Stimulated activated CD4-positive, alpha-beta T cell treated with anti-CD3 and anti-CD28 coated beads, Interleukin-12 subunit alpha, Interleukin-12 subunit beta, amount 100 ng/mL, for 48 hours (primary cell): ENCODE measurements around the gene ZNF254.
"Not testable (repeated sequence)": the region's sequence is repeated elsewhere in the genome, so short reads cannot be mapped to it uniquely, and the experiment has no call there.

Source experiments
- DNase-seq, 3 donors: peaks; one replicate each; pipeline ENCODE4 v3.0.0-alpha.2; 2020; ENCODE audit warnings: low read depth in 2 of 3, low spot score in 1 of 3

Gene ZNF254

GRCh38 chr19:24086974-24087595 is at the start of gene ZNF254:
Gene ZNF254, plus strand, starts transcription at chr19:24087187. Its CDS starts 121 bp downstream, at chr19:24087308.
- DNase-seq: peak; percentile 70 to 77 (median 74)

DNA sequence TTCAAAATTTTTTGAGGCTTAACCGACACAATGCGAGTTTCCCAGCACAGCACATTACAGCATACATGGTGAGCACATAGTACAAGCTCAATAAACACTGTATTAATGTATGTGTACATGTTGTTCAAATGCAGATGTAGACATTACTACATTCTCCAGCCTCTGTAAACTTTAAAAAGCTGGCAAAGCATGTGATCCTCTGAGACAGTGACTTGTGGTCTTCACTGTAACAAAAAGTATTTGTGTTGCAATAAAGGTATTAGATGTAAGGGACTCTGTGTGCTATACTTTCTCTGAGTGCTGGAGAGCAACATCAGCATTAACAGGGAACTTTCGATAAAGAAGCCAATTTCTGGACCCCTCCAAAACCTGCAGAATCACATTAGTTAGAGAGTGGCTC is 46.4 kb upstream of the ZNF254 start:
- no peak for DNase-seq

GRCh38 chr19:24041326-24041725 is 45.7 kb upstream of the ZNF254 start:
- not testable (repeated sequence) for DNase-seq

DNA sequence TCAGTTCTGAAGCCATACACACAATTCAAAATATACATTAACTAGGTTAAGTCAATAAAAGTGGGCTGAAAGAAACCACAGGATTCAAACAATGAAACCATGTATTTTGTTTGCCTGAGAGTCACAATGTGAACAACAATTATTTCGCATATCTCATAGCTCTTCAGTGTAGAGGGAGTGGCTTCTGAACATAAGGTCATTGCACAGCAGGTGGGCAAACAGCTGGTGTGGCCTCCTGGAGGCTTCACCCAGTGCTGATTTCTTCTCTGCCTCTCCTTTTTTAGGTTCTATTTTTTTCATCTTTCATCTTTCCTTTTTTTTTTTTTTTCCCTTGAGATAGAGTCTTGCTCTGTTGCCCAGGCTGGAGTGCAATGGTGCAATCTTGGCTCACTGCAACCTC is 40.4 kb upstream of the ZNF254 start:
- DNase-seq: no peak

DNA sequence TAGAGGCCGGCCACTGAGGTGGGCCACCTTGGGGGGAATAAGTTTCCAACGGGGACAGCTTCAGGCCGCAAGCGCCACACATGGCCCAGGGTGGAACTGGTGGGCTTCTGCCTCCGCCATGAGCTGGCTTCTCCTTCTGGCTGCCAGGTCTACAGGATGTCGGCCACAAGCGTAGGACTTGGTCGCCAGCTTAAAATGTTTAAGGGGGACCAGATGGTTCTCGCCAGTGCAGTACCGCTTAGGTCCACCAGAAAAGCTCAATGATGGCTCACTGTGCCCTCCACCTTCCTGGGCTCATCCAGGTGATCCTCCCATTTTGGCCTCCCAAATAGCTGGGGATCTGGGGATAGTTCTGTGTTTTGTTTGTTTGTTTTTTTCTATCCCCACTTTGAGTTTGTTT is 38.7 kb upstream of the ZNF254 start:
- DNase-seq: no peak

GRCh38 chr19:24049537-24049936 is 37.5 kb upstream of the ZNF254 start:
- DNase-seq: no peak

DNA sequence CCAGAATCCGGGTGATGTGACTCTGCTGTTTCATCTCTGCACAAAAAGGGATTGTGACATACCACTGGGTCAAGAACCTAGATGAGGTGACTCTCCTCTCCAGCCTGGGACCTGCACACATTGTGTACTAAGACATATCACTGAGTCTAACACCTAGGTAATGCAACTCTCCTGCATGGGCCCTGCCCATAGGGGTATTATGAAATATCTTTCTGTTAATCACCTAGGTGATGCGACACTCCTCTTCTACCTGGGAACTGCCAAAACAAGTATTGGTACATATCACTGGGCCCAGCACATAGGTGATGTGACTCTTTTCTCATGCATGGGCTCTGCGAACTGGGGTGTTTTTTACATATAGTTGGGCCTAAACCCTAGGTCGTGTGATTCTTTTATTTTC is 35.5 kb upstream of the ZNF254 start:
- DNase-seq: no peak

GRCh38 chr19:24052811-24053210 is 34.2 kb upstream of the ZNF254 start:
- DNase-seq: no peak

DNA sequence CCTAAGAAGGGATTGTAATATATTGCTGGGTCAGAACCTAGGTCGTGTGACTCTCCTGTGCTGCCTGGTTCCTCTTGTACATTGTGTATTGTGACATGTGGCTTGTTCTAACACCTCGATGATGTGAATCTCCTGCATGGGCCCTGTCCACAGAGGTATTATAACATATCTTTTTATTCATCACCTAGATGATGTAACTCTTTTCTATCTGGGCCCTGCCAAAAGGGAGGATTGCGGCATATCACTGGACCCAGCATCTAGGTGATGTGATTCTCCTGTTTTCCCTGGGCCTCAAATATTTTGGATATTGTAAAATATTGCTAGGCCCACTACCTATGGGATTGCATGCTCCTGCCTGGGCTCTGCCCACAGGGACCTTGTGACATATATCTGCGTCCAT is 33.4 kb upstream of the ZNF254 start:
- no peak for DNase-seq

DNA sequence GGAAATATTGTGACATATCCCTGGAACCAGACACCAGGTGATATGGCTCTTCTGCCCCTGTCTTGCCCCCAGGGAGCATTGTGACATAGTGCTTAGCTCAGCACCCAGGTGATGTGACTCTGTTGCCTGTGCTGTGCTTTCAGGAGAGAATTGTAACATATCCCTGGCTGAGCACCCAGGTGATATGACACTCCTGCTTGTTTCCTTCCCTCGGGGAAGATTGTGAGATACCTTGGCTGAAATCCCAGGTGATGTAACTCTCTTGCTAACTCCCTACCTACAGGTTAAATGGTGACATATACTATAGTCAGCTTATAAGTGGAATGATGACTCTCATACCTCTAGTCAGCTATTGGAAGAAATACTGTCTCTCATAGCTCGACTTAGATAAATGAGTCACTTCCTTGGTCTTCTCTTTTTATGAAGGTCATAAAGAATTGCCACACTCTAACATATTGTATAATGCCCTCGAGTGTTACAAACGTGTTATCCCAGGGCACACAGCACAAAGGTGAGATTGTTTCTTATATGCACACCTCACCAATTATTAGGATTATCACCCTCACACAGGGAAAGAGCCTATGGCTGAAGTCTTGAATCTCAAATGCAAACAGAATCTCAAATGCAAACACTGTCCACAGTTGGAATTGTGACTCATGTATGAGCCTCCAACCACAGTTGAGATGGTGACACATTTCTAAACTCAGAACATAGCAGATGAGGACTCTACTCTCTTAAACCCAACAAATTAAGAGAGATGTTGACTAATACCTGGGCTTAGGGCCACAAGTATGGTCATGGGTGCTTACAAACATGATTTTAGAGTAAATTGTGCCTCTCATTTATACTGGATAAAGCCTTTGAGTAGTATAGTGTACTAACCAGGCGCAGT is 32.7 kb upstream of the ZNF254 start:
- no peak for DNase-seq

DNA sequence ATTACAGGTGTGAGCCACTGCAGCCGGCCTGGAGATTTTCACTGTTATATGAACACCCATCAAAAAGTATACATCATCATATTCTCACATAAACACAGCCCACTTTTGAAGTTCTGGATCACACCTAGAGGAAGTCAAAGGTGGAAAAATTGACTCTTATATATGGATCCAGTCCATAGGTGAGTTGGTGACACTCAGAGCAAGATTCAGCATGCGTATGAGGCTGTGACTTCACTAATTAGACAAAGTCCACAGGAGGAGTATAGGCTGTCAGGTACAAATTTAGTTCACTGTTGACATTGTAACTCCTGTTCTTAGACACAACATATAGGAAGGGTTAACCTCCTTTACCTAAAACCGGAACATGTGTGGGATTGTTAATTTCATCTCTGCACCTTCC is 31.4 kb upstream of the ZNF254 start:
- no peak for DNase-seq

DNA sequence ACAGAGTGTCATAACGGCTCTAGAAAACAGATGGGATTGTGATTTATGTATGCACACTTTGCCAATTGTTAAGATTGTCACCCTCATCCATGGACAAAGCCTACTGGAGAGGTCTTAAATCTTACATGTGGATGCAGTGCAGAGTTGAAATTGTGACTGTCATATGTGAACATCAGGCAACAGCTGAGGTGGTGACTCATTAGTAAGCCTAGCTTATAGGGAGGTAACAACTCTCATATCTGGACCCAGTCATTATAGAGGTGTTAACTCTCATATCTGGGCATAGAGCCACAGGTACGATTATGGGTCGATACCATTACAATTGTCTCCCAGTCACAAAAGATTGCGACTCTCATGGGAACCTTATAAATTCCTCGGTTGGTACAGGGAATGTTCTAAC is 29.8 kb upstream of the ZNF254 start:
- DNase-seq: no peak

GRCh38 chr19:24059563-24060295 is 27.3 kb upstream of the ZNF254 start:
- no peak for DNase-seq

DNA sequence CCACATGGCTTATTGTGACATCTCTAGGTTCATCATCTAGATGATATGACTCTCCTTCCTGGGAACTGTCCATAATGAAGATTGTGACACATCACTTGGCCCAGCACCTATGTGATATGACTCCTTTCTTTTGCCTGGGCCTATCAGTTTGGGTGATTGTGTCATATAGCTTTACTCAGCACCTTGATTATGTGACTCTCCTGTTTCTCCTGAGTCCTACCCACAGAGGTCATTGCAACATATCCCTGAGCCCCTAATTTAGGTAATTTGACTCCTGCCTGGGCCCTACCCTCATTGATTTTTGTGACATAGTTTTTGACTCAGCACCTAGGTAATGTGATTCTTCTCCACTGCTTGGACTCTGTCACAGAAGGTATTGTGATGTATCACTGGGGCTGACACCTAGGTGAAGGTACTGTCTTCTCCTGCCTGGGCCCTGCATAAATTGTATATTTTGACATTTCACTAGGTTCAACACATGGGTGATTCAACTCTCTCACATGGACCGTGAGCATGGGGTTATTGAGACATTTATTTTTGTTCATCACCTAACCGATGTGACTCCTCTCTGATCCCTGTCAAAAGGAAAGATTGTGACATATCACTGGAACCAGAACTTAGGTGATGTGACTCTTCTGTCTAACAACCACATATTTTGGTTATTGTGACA is 26.2 kb upstream of the ZNF254 start:
- DNase-seq: no peak

GRCh38 chr19:24062190-24062589 is 24.8 kb upstream of the ZNF254 start:
- DNase-seq: no peak

DNA sequence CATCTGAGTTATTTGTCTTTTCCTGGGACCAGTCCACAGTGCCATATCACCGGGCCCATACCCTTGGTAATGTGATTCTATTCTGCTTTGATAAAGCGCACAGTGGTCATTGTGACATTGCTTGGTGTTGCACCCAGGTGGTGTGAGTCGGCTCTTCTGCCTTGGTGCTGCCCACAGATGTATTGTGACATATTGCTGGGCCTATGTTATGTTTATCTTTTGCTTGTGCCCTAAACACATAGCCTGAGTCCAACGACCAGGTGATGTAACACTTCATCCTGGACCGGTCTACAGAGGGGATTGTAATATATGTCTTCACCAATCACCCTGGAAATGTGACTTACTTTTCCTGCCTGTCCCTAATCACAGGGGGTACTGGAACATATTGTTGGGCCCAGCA is 23.7 kb upstream of the ZNF254 start:
- no peak for DNase-seq

DNA sequence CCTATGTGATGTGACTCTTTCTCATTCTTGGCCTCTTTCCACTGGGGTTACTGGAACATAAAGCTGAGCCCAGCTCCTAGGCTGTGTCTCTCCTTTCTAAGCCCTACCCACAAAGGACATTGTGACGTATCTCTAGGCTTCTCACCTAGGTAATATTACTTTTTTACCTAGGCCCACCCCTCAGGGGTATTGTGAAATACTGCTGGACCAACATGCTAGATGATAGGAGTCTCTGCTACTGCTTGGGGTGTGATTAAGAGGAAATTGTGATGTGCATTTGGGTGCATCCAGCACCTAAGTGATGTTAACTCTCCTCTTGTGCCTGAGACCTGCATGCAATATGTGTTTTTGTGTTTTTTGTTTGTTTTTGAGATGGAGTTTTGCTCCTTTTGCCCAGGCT is 22.8 kb upstream of the ZNF254 start:
- DNase-seq: no peak

DNA sequence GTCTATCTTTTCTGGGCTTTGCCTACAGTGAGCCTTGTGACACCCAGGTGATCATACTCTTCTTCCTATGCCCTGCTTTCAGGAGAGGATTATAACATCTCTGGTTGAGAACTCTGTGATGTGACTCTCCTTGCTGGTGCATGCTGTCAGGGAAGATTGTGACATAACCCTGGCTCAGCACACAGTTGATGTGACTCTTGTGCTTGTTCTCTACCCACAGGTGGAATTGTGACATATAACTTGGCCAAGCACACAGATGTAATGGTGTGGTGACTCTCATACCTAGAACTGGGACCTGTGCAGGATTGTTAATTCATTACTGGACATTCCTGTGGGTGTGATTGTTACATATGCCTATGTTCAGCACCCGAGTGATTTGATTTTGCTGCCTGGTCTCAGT is 21.7 kb upstream of the ZNF254 start:
- DNase-seq: no peak

DNA sequence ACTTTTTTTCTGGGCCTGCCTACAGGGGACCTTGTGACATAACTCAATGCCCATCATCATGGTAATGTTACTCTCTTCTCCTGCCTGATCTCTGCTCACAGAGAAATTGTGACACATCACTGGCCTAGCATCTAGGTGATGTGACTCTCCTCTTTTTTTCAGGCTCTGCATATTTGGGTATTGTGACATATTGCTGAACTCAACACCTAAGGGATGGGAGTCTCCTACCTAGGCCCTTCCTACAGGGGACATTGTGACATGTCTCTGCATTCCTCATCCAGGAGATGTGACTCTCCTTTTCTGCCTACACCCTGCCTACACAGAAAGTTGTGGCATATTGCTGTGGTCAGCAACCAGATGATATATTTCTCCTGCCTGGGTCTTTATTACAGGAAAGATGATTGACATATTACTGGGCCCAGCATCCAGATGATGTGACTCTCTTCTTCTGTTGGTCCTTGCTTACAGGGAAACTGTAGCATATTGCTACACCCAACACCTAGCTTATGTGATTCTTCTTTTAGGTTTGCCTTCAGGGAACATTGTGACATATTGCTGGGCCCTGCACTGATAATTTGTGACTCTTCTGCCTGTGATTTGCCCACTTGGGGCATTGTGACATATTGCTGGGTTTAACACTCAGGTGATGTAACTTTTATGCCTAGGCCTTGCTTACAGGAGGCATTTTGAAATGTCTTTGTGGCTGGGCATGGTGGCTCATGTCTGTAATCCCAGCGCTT is 21.0 kb upstream of the ZNF254 start:
- no peak for DNase-seq

GRCh38 chr19:24069905-24070657 is 16.9 kb upstream of the ZNF254 start:
- DNase-seq: no peak
